Measurements from ENCODE around the gene INO80.

INO80 gene

GRCh38 chr15:41010345-41010744, 105.7 kb downstream of the INO80 start:
- ChIA-PET CTCF (interaction anchor here (0.7 to 6.0 kb wide), 5 partner anchors 13 to 245 kb away, joined by 3 to 47 read pairs (median 10); no protein-coding TSS in a partner anchor), POLR2A (interaction anchor here (0.6 to 1.3 kb wide), 2 partner anchors 57 to 571 kb away, joined by 3 read pairs; partner anchors contain the start of gene CHAC1)
- TF ChIP-seq CTCF (IDR thresholded peaks at IDR 0.05; ENCODE audit: insufficient read depth, low read length, missing control alignments): no peak
- no peak for DNase-seq (ENCODE audit: low read depth, low spot score)
- no peak overlapping the region for H3K4me3 ChIP-seq (ENCODE audit: low read depth, low read length)

DNA sequence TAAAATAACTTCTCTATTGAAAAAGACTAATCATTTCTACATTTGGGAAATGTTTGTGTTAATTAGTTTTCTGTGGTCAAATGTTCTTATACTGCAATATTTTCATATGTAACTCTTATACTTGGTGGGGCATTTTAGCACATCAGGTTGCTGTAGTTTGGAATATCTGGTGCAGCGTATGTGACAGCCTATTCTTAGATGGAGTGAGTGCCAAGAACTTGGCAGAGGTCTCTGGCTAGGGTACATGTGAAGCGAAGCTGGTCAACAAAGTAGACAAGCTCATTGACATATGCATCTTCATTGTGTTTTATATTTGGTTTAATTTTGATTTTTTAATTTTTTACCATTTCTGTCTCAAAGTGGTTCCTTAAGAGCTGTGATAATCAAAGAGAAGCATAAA, 109.6 kb downstream of the INO80 start:
- no peak for DNase-seq (ENCODE audit: low read depth, low spot score)
- CTCF ChIA-PET: interaction anchor here (1.0 to 3.4 kb wide), 8 partner anchors 12 to 112 kb away, joined by 3 to 22 read pairs (median 4); partner anchors contain the start of gene VPS18
- H3K4me3 ChIP-seq (ENCODE audit: low read depth, low read length): no peak overlapping the region
- POLR2A ChIA-PET: no interaction called here
- TF ChIP-seq CTCF (IDR thresholded peaks at IDR 0.05; ENCODE audit: insufficient read depth, low read length, missing control alignments): no peak

- no peak for TF ChIP-seq CTCF (IDR thresholded peaks at IDR 0.05; ENCODE audit: insufficient read depth, low read length, missing control alignments)
- ChIA-PET POLR2A (no interaction called here), CTCF (interaction anchor here (2.2 kb wide), 1 partner anchor 99 kb away, joined by 11 read pairs; no protein-coding TSS in a partner anchor)
- H3K4me3 ChIP-seq (ENCODE audit: low read depth, low read length): no peak overlapping the region
- no peak for DNase-seq (ENCODE audit: low read depth, low spot score)
These were observed 111.6 kb downstream of the INO80 start for GRCh38 chr15:41004490-41004889.

- no peak overlapping the region for H3K4me3 ChIP-seq (ENCODE audit: low read depth, low read length)
- TF ChIP-seq CTCF (IDR thresholded peaks at IDR 0.05; ENCODE audit: insufficient read depth, low read length, missing control alignments): no peak
- DNase-seq (ENCODE audit: low read depth, low spot score): no peak
- ChIA-PET POLR2A (no interaction called here), CTCF (interaction anchor here (1.1 to 1.8 kb wide), 2 partner anchors 18 to 97 kb away, joined by 3 to 4 read pairs; no protein-coding TSS in a partner anchor)
These were observed 114.4 kb downstream of the INO80 start for GRCh38 chr15:41001524-41002214.

GRCh38 chr15:40999190-40999589, 116.9 kb downstream of the INO80 start:
- no peak for TF ChIP-seq CTCF (IDR thresholded peaks at IDR 0.05; ENCODE audit: insufficient read depth, low read length, missing control alignments)
- DNase-seq (ENCODE audit: low read depth, low spot score): no peak
- H3K4me3 ChIP-seq (ENCODE audit: low read depth, low read length): no peak overlapping the region
- ChIA-PET POLR2A (no interaction called here), CTCF (interaction anchor here (0.8 to 1.4 kb wide), 3 partner anchors 15 to 105 kb away, joined by 3 read pairs; partner anchors contain the start of gene VPS18)

DNA sequence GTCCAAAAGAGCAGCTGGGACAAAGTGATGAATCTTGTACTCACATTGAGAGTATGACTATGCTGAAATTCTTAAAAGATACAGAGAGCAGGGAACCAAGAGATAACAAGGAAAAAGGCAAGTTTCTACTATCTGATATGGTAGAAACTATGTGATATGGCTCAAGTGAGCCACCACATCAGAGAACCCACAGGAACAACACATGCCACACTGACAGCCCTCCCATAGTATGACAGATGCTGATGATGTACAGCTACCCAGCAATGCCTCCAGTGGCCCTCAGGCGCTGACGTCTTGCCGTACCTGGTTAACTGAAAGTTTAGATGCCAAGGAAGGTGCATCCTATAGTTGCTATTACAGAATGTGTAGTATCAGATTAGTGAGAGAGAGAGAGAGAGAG, 120.4 kb downstream of the INO80 start:
- H3K4me3 ChIP-seq (ENCODE audit: low read depth, low read length): no peak overlapping the region
- no peak for TF ChIP-seq CTCF (IDR thresholded peaks at IDR 0.05; ENCODE audit: insufficient read depth, low read length, missing control alignments)
- DNase-seq (ENCODE audit: low read depth, low spot score): no peak
- ChIA-PET POLR2A (no interaction called here), CTCF (interaction anchor here (1.0 kb wide), 1 partner anchor 65 kb away, joined by 3 read pairs; no protein-coding TSS in a partner anchor)

Data from AG04449 (cell line).